Measurements from ENCODE around the gene TUT4.

GRCh38 chr1:52588027-52588426, 35.1 kb upstream of the TUT4 start:
- TF ChIP-seq CTCF (conservative IDR thresholded peaks at IDR 0.05; ENCODE audit: low read depth, low read length) (no peak), EZH2 (IDR thresholded peaks at IDR 0.05; ENCODE audit: low read length, unreplicated experiment) (no peak)
